K562 (cell line): ENCODE data around the gene SMIM35. TPM values are rescaled to one million over a fixed set of nuclear protein-coding genes. Genes with fewer than 3 reads are reported as not detected.

ENCODE experiments used
- CAMTA2 ChIP-seq: fragments of 250-450 bp; sonication (Bioruptor Pico); conservative IDR thresholded peaks from 2 replicates; pipeline ENCODE4 v1.5.1; 2022
- CBX1 ChIP-seq: sonication (generic); IDR thresholded peaks from 2 replicates; pipeline ENCODE4 v1.6.1; 2016; ENCODE audit warnings: antibody characterized with exemption, low read depth, mild to moderate bottlenecking
- CBX2 ChIP-seq: fragments of 200-600 bp; sonication (generic); IDR thresholded peaks from one replicate; pipeline ENCODE4 v1.6.1; 2012; ENCODE audit warnings: mild to moderate bottlenecking, low read length, inconsistent platforms; ENCODE audit not compliant: insufficient read depth, poor library complexity, severe bottlenecking
- CTCF ChIP-seq, 3 experiments: IDR thresholded peaks in 2 of 3; conservative IDR thresholded peaks in 1 of 3; 2 replicates each; pipeline ENCODE4 v1.5.1; 2011 to 2012; ENCODE audit warnings: low read length in 3 of 3, mild to moderate bottlenecking in 3 of 3, control low read depth in 2 of 3, improper control_type of control experiment in 1 of 3, inconsistent platforms in 1 of 3, low read depth in 1 of 3, mixed read lengths in 1 of 3, moderate library complexity in 1 of 3; ENCODE audit not compliant: insufficient read depth in 2 of 3
- CTCFL ChIP-seq: IDR thresholded peaks from 2 replicates; pipeline ENCODE4 v1.6.1; 2011; ENCODE audit warnings: borderline replicate concordance, low read depth, mild to moderate bottlenecking, moderate library complexity, low read length; ENCODE audit not compliant: insufficient read depth, poor library complexity, severe bottlenecking
- DIDO1 ChIP-seq: fragments of 450-650 bp; IDR thresholded peaks from 2 replicates; pipeline ENCODE4 v1.6.1; 2016; ENCODE audit warnings: low read depth, missing biosample characterization, missing genetic modification characterization
- E2F1 ChIP-seq: sonication (generic); formaldehyde crosslinking; IDR thresholded peaks from 2 replicates; pipeline ENCODE4 v1.8.1; 2023; ENCODE audit warnings: mild to moderate bottlenecking, missing genetic modification reagents, moderate library complexity
- E2F4 ChIP-seq: sonication (generic); formaldehyde crosslinking; IDR thresholded peaks from 2 replicates; pipeline ENCODE4 v1.8.0; 2022; ENCODE audit warnings: mild to moderate bottlenecking, low read depth, missing genetic modification reagents
- ELK3 ChIP-seq: fragments of 450-650 bp; formaldehyde crosslinking; IDR thresholded peaks from 2 replicates; pipeline ENCODE4 v1.4.0; 2020; ENCODE audit warnings: mild to moderate bottlenecking
- EP400 ChIP-seq: fragments of 450-650 bp; IDR thresholded peaks from 2 replicates; pipeline ENCODE4 v1.6.1; 2017; ENCODE audit warnings: antibody characterized with exemption, mild to moderate bottlenecking, moderate library complexity
- HDAC6 ChIP-seq: IDR thresholded peaks from 2 replicates; pipeline ENCODE4 v1.6.1; 2012; ENCODE audit warnings: low read depth, mild to moderate bottlenecking, control low read depth, inconsistent platforms, low read length, moderate library complexity
- ILK ChIP-seq: fragments of 450-650 bp; IDR thresholded peaks from 2 replicates; pipeline ENCODE4 v1.6.1; 2016; ENCODE audit warnings: missing genetic modification characterization, low read depth, mild to moderate bottlenecking, missing compliant biosample characterization, moderate library complexity, borderline replicate concordance
- ZBTB8A ChIP-seq: fragments of 450-650 bp; IDR thresholded peaks from 2 replicates; pipeline ENCODE4 v1.6.1; 2018; ENCODE audit warnings: mild to moderate bottlenecking, moderate library complexity; ENCODE audit not compliant: partially characterized antibody
- ZBTB9 ChIP-seq: fragments of 450-650 bp; formaldehyde crosslinking; IDR thresholded peaks from 2 replicates; pipeline ENCODE4 v1.4.0; 2020; ENCODE audit warnings: mild to moderate bottlenecking, moderate library complexity
- ZNF23 ChIP-seq: fragments of 250-450 bp; sonication (Bioruptor Pico); IDR thresholded peaks from 2 replicates; pipeline ENCODE4 v1.4.0; 2020; ENCODE audit warnings: mild to moderate bottlenecking
- ZNF311 ChIP-seq: fragments of 250-450 bp; sonication (Bioruptor Pico); IDR thresholded peaks from 2 replicates; pipeline ENCODE4 v1.4.0; 2020; ENCODE audit warnings: mild to moderate bottlenecking, moderate library complexity
- polyA plus RNA-seq, 8 experiments: library from polyadenylated mRNA; depleted of rRNA in 4 of 8; stranded (reverse) in 5 of 8; unstranded in 3 of 8; fragments of >200 nt; fragmentation: Nextera tagmentation in 2 of 8; fragmentation: Illumina TruSeq in 1 of 8; extraction: Ambion mirVana in 2 of 8; extraction: Trizol in 1 of 8; gene quantifications; 2 replicates each; pipeline versions ENCODE4 v1.2.1 to v1.2.3, GENCODE V29; 2011 to 2014; ENCODE audit warnings: inconsistent platforms in 1 of 8, missing spikeins in 1 of 8
- total RNA-seq, 7 experiments: library from RNA; depleted of rRNA in 6 of 7; stranded (reverse); fragments of >200 nt in 6 of 7; fragmentation: Illumina TruSeq in 2 of 7; extraction: Trizol in 2 of 7; gene quantifications; 2 replicates each; pipeline versions ENCODE4 v1.2.1 to v1.2.3, GENCODE V29; 2011 to 2021; ENCODE audit warnings: low replicate concordance in 1 of 7

Gene SMIM35
- total and polyA plus RNA-seq, 9 of the 15 experiments (the other 6 are each of a cell fraction or from before 2014, with no cell fraction given) = 0.03 TPM; not detected in 7

GRCh38 chr11:117985953-117986887, 100.5 kb downstream of the SMIM35 start, which contains the start of gene IL10RA (continued):
- peak; percentile 19 for TF ChIP-seq CTCFL
- TF ChIP-seq CBX1 = peak; percentile 33; the same call in 1 of the 2 replicates
- TF ChIP-seq ZNF23 (CRISPR knock-in tag) = no peak
- peak; percentile 81 for TF ChIP-seq E2F4
- TF ChIP-seq ZNF311 = no peak
- TF ChIP-seq E2F1 (CRISPR knock-in tag) = peak; percentile 84; the same call in 1 of the 2 replicates
- no peak for TF ChIP-seq DIDO1 (tag)
- TF ChIP-seq HDAC6 = no peak
- no peak for TF ChIP-seq ELK3 (CRISPR knock-in tag)
- TF ChIP-seq CAMTA2 (CRISPR knock-in tag) = no peak
- peak in 2 of 3 experiments; percentile 11 to 15; a peak in 3 of 6 replicates for TF ChIP-seq CTCF (IDR thresholded peaks at IDR 0.05 in 2 of 3, conservative IDR thresholded peaks at IDR 0.05 in 1 of 3; ENCODE audit: insufficient read depth in 2 of 3, low read depth in 1 of 3, low read length in 3 of 3)
- TF ChIP-seq EP400 = peak; percentile 92
- TF ChIP-seq CBX2 = no peak
- TF ChIP-seq ZBTB9 = no peak
- TF ChIP-seq ZBTB8A = no peak
- no peak for TF ChIP-seq ILK
